Putamen (tissue), 1 donor: ENCODE measurements around the gene TRMO.
A peak's percentile ranks its signal among the peaks of the same experiment; 100 is the strongest.

Experiments used
- DNase-seq: peaks from one replicate; pipeline ENCODE4 v3.0.0-alpha.2; 2016; ENCODE audit warnings: low spot score

TRMO gene

DNA sequence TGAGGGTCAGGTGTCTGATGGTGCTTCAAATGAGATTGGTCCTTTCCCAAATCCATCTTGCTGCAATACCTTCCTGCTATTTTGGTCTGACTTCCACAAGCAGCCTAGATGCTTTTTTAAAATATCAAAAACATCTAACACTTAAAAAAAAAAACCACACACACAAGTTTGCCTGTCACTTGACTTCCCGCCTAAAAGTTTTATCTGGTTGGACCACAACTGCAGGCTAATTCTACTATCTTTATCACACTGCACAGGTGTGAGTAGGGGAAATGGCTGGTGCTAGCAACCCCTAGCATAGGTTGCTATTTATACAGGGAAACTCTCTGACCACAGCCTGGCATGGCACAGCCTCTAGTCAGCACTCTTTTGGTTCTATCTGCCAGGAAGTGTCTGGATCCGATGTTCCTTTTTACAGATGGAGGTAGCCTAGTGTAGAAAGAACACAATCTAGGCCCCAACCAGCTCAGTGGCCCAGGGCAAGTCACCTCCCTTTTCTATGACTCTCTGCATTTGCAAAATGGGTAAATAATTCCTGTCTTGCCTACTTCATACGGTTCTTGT lies 15.9 kb upstream of the TRMO start, which contains the start of gene HEMGN:
TSS of gene HEMGN (minus strand) at position 92 of the 564 bp plus-strand sequence. CDS start at position 56, 36 bp downstream.
- DNase-seq = no peak

DNA sequence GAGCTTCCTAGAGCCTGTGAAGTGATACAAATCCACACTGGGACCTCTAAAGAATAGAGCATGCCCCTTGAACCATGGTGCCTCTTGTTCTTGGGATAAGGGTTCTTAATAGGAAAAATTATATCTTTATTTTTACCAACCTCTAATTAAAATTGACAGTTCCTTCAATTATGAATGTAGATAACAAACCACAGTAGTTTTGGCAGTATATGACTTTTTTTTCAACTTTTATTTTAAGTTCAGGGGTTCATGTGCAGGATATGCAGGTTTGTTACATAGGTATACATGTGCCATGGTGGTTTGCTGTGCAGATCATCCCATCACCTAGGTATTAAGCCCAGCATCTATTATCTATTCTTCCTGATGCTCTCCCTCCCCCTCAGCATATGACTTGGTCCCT lies 14.7 kb upstream of the TRMO start:
- DNase-seq = no peak

DNA sequence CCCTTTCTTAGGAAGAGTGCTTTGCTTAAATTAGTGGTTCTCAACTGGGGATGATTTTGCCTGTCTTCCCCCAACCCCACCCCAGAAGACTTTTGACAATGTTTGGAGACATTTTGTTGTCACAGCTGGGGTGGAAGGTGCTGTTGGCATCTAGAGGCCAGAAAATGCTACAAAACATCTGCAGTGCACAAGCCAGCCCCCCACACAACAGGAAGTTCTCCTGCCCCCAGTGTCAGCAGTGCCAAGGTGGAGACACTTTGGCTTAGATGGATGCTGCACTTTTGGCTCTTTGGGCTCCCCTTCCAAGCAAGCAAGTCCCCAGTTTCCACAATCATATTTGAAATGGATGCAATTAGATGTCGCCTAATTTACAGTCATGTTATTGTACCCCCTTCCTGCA lies 13.0 kb upstream of the TRMO start:
- DNase-seq = no peak

DNA sequence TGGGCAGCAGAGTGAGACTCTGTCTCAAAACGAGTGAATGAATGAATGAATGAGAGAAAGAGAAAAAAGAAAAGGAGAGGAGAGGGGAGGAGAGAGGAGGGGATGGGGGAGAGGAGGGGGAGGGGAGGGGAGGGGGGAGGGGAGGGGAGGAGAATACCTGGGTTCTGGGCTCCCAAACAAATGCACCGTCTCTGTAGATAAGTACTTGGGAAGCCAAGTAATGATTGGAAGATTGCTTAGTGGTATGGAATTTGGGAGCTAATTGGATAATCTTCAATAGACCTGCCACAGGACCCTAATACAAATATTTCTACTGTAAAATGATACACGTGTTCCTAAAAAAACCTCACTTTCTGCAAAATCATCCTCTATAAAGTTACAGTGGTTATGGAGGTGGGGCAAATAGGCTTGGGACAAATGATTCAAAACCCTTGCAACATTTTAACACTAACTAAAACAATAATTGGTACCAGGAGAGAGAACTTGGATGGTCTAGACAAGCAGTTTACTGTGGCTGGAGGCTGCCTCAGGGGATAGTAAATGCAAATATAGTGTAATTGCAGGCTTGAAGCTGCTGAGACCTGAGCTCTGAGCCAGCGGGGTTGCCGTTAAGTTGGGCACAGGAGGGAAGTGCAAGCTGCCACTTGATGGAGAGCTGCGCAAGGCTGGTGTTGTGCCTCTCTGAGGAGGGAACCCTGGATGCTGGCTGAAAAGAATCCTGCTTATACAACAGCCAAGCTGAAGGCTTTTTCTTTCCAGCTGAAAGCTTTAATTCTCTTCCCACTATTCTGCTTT lies 12.2 kb upstream of the TRMO start:
- DNase-seq = no peak

DNA sequence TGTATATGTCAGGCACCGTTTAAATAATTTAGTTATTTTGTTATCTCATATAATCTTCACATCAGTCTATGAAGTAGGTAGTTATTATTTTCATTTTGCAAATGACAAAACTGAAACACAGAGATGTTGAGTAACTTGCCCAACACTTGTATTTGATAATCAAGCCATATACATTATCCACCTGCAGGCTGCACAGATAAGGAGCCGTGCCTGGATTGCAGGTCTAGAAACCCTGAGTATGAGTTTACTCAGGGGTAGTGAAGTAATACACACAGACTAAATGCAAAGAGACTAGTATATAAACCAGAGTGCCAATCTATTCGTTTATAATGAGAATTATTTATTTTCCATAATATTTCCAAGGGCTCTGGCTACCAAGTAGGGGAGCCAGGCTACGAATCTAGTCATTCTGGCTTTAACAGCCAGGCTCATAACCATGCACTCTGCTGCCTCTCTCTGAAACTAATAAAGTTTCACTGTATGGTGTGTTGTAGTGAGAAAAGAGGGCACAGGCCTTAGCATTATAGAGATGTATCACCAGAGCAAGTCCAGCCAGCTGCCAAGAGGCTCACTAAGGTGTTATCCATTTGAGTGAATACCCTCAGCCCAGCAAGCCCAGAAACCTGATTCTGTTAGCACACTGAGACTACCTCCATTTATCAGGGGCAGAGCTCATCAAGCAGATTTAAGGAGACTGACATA lies 11.1 kb upstream of the TRMO start:
- no peak for DNase-seq

DNA sequence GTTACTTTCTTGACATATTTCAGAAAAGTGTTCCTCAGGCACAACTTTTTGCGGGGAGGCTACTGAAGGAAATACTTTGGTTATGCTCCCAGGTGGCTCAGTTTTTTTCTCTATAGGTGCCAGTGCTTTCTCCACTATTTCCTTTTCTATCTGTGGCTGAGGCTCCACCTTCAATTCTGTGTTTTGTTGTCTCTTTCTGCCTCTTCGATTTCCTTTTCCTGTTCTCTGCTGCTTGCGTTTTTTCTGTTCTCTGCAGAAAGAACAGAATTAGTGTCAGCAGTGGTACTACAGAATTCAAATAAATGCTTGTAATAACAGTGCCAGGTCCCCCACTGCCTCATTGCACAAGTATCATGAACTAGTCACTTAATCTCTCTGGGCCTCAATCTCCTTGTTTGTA lies 8.7 kb upstream of the TRMO start:
- DNase-seq = no peak

DNA sequence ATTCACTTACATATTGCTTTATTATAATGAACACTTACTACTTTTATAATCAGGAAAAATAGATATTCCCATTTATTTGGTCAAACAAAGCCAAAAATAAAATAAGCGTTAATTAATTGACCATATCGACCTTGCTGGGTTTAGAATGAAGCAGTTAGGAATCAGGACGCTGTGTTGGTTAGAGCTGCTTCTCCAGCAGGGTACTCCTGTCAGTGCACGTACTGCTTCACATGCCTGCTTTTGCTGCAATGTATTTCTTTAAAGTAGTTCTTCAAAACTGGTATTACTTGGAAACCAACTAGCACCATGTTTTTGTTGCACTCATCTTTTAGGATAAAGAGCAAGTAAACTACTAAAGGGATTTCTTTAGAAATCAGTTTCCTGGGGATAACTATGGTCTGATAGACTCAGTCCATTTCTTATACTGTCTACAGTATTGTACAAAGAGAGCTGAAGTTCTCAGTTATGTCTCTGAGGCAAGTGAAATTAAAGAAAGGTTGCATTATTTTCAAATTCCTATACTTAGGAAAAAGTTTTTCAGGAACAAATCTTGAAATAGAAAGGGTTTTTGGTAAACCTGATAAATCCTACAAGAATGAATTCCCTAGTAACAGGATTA lies 6.8 kb upstream of the TRMO start:
- DNase-seq = no peak

DNA sequence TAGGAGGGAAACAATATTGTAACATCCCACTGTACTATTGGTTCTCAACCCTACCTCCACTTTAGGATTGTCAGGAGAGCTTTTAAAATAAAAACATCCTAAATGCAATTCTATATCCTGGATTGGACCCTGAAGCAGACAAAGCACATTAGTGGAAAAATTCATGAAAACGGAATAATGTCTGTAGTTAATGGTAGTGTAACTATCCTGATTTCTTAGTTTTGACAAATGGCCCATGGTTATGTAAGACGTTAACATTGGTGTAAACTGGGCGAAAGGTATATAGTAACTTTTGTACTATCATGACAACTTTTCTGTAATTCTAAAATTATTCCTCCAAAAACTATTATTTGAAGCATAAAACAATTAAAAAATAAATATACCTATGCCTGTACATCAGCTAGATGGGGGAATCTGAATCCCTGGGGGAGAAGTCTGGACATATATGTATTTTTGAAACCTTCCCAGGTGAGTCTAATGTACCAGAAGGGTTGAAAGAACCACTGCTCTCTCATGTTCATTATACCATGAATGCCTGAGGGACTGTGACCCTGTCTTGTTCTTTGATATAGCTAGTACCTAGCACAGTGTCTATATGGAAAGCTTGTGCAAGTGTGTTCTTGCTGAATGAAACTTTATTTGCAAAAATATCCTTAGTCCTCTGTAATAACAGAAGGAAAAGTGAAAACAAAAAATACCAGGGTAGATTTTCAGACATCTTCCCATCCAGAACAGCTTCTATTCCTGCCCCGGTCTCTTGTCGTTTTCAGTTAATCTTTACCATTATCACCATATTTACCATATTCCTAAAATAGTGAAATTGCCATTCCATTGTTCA lies 3.4 kb upstream of the TRMO start:
- DNase-seq = no peak

DNA sequence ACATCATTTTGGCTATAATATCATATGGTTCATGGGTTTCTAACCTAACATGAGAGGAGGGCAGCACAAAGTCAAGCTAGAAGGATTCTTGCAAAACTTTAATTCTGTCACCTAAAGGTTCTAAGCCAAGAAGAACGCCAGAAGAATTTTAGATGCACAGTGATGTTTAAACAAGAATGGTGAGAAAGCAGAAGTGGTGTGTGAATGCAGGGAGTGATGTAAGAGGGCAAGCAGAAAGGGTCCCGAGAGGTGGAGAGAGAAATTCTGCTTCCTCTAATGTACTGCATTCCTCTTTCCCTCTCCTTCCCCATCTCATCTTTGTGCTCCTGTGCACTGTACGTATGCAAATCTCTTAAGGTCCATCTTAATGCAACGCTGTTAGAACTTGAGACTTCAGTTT lies 2.1 kb upstream of the TRMO start:
- DNase-seq = no peak

DNA sequence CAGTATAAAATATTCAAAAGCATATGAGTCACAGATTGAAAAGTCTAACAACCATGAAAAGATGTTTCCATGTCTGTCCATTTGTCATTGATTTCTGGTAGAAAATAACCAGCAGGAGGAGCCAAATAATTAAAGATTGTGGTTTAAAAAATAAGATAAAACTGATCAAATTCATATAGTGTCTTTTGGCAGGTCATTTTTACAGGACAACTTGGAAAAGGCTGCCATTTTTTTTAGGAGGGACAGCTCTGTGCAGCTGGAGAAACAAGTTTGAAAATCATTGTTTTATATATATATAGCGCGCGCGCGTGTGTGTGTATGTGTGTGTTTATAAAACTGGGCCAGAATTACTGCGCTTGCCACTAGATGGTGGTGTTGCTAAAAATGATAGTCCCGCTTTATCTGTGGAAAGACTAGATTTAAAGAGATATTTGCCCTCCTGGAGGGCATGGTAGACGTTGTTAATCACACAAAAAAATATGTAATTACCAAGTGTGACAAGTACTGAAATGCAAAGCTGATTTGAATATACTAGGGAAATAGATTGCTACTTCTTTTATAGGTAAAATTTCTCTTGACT lies 1.3 kb upstream of the TRMO start:
- DNase-seq = peak; percentile 87

DNA sequence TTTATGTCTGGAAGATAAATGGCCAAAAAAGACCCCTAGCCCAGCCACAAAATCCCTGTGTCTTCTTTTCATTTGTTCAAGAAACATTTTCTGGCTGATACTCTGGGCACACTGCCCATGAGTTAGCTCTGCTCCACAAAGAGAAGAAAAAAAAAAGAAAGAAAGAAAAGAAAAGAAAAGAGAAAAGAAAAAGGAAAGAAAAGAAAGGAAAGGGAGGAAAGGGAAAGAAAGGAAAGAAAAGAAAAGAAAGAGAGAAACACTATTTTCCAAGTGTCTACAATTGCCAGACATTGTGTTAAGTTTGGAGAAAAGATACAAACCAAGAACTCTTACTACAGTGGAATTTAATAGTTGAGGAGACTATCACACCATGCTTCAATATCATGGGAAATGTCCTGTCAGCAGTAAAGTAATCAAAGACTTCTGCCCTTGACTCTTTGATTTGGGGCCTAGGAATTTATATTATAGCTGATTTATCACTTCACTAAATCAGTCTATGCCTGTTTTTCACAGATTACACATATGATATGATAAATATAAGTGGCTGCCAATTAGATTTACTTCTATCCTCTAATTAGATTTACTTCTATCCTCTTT lies 3.0 kb downstream of the TRMO start:
- no peak for DNase-seq

DNA sequence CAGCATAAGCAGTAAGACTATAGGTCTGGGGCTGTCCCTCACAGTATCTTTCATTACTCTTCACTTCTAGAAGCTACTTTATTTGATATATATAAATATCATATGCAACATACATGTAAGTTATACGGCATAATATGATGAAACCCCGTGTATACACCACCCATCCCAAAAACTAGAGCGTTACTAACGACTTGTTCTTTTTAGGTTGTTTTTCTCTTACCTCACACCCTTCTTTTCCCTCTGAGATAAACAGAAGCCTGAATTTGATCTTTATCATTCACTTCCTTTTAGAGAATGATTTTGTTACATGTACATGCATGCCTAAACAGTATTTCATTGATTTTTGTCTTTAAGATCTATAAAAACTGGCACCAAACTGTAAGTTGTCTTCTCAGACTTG lies 3.7 kb downstream of the TRMO start:
- DNase-seq = no peak

DNA sequence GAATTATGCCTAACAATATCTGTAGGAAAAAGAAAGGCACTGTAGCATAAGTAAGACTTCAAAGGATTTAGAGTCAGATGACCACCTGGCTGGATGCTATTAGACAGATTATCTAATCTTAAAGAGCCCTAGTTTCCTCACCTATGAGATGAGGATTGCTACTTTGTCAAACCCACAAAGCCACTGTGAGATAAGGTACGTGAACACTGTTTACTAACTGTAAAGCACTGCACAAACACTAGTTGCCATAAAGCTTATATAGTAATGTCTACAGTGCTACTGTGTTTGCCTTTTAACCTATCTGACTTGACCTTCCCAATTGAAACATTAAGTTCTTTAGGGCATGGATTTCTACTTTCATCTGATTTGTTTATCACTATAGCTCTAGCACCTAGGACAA lies 10.3 kb downstream of the TRMO start:
- DNase-seq = no peak

DNA sequence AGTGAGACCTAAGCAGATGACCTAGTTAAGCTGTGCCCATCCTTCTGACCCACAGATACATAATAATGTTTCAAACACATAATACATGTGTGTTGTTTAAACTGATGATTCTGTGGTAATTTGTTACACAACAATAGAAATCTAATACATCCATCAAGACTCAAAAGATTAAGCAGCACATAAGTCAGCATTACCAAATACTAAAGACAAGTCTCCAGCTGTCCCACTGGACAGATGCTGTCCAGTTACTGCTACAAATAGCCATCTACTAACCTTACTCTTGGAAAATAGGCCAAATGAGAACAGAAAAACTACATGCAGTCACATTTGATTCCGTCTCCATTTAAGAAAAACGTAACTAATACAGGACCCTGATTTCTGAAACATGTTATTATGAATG lies 10.8 kb downstream of the TRMO start:
- no peak for DNase-seq

DNA sequence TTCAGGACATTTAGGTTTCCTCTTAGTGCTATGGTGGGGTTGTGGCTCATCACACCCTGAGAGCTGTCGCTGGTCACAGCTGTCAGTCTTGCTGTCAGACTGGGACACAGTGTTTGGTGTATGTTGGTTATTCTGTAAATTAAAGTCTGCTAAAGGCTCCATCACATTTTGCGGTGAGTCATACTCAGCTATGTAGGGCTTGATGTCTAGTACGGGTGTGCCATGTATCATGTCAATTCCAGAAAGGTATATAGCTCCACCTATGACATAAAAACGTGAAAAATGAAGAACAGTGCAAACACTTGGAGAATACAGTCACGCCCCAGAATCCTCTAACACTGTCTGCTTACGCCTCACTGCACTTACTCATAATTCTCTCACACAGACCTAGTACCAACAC lies 11.9 kb downstream of the TRMO start:
- no peak for DNase-seq

DNA sequence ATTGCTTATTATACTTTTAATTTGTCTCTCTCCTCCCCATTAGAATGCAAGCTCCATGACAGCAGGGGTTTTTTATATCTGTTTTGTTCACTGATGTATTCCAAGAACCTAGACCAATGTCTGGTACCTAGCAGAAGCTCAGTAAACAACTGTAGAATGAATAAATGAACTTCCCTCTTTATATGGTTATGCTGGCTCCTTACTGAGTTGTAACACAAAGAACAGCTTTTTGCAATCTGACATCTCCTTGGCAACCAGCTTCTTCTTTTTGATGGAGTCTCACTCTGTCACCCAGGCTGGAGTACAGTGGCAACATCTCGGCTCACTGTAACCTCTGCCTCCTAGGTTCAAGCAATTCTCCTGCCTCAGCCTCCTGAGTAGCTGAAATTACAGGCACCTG lies 13.6 kb downstream of the TRMO start:
- no peak for DNase-seq

DNA sequence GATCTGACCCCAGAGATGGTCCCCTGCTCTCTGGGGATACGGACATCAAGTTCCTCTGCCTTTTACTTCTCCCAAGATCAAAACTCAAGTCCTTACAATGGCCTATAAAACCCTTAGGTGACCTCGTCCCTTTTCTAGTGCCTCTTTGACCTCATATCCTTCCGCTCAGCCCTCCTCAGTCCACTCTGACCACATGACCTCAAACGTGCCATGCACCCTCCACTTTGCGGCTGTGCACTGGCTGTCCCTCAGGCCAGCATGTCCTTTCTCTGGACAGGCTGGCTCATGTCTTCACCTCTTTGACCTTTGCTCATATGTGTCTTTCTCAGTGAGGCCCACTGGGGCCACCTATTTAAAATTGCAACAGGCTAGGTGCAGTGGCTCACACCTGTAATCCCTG lies 14.7 kb downstream of the TRMO start:
- no peak for DNase-seq

DNA sequence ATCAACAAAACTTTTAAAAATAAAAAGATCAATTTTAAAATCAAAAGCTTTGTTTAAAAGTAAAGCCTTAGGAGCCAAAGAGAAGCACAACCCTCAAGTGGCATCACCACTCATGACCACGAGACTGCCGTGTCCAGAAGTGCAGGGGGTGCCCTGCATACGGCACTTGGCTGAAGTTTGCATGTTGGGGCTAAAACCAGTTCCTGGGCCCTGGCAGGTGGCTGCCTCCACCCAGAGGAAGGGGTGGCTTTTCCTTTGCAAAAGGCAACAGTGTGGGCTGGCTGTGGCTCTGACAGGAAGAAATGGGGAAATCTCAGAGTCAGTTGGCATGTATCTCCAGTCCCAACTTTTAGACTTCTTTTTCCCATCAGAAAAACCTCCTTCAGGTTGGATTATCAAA lies 15.3 kb downstream of the TRMO start:
- no peak for DNase-seq

DNA sequence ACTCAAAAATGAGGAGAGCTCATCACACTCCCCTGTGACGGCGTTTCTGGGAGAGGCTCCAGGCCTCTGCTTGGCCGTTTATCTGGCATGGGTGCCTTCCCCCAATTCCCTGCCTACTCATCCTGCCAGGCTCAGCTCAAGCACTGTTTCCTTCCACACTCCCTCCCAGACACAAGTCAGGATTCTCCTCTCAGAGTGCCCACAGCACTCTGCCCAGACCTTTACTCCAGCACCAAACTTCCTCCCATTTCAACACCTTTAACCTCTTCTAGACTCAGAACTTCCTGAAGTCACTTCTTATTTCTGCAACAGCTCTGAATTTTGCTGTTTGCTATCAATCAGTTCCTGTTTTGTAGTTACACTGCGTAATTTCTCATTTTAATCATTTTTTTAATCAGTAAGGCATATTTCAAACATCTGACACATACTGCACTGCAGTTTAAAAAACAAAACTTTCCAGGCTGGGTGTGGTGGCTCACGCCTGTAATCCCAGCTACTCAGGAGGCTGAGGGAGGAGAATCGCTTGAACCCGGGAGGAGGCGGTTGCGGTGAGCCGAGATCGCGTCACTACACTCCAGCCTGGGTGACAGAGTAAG lies 16.0 kb downstream of the TRMO start:
- no peak for DNase-seq

DNA sequence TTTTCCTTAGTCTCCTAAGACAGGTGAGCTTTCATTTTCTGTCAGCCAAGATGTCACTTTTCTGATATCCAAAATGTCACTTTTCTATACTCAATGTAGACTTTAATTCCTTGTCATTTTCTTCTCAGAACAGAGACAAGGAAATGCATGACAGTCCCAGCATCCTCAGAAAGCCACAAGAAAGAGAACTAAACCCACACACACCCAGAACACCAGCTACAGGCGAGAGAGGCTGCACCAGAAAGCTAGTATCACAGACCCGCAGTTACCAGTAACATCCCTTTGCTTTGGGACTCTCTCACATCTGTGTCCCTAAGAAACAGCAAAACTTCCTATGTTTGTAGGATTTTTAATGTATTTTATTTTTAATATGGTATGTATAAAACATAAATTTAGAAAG lies 17.1 kb downstream of the TRMO start:
- DNase-seq = no peak

DNA sequence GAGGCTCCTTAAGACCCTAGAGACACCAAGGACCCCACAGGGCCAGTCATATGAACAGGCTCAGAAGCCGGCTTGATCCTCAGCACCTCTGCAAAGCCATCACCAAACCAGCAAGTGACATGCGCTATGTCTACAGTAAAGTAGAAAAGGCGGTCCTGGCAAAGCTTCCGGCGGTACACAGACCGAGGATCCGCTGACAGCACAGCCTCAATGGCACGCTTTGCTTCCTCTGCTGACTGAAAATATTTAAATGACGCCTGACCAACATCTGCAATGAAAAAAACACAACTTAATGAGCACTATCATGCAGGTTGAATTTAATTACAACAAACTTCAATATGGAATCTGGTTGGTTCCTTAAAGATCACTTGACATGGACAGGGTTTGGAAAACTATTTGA lies 17.6 kb downstream of the TRMO start:
- no peak for DNase-seq
